SIG-M5 treated with dmso at 0.1 percent for 504 hours (cell line): ENCODE measurements around the gene TNIK.
"Not testable (repeated sequence)": the region's sequence is repeated elsewhere in the genome, so short reads cannot be mapped to it uniquely, and the experiment has no call there.

Source experiments
- DNase-seq: peaks from one replicate; lab custom pipeline; 2025; ENCODE audit not compliant: unreplicated experiment; lab: John Stamatoyannopoulos, UW

The TNIK gene

DNA sequence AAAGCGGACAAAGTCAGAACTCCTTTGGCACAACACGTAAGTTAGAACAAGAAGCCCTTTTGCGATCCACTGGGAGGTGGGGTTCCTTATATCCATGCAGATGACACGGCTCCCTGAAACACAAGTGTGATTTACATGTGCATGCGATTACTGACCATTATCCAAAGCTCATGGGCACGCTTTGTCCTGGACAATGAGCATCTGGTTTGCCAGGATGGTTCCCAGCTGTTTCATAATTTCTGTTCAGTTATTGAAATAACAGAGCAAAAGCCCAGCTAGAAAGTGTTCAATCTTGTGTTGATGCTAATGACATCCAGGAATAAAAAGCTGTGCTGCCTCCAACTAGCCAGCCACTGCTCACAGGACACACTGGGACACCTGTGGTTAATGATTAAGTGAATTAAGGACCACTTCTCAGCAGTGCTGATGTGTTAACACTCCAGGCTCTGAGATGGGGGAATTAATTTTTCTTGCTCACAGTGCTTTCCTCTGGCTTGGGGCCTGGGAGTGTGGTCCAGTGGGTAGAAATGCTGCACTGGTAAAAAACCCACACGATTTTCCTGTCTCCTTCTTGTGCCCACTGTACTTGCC is 310.6 kb downstream of the TNIK start:
- DNase-seq: no peak

DNA sequence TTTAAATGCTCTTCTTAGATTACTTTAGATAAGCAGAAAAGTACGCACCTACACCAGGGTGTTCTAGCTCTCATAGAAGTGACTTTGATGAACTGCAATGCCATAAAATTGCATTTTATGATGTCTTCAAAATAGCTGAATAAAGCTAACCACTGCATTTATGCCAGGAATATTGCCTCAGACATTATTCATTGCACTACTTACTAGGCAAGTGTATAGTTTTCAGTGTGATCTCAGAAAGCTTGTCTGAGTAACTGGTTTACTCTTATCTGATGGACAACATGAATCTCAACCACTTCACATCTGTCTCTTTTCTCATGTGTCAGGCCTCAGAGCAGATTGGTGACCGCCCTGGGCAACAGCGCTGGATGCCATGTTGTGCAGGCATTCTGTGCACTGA is 314.4 kb downstream of the TNIK start:
- no peak for DNase-seq

- no peak for DNase-seq
These were observed 317.2 kb downstream of the TNIK start for GRCh38 chr3:171142985-171143384.

DNA sequence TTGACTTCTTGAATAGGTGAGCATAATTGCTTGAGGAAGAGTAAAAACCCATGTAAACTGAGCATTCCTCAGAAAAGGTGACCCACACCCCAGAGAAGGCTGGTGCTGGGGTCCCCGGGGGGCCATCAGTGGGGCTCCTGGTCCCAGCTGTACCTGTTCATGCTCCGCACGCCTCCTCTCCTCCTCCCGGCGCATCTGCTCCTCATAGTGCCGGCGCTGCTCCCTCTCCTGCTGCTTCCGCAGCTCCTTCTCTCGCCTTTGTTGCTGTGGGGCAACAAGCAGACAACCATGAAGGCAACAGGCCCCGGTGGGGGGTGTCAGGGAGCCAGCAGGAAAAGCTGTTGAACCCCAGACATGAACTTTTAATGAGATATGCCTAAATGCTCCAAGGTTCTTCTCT is 320.0 kb downstream of the TNIK start:
- DNase-seq: no peak

DNA sequence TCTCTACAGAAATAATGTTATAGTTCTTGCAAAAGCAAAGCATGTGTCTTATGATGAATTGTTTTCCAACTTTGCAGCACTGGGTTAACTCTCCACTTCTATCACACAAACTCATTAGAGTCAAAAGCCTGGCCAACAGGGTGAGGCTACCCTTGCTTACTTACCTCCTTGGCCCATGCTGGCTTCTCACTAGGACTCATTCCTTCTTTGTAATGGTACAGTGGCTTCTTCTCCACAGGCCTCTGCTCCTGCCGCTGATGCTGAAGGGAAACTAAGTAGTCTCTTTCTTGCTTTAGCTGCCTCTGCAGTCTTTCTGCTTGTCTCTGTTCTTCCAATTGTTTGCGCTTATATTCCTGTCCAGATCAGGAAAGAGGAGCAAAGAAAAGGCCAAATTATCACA is 322.2 kb downstream of the TNIK start:
- DNase-seq: no peak

GRCh38 chr3:171135549-171135948 is 324.7 kb downstream of the TNIK start:
- DNase-seq: no peak

DNA sequence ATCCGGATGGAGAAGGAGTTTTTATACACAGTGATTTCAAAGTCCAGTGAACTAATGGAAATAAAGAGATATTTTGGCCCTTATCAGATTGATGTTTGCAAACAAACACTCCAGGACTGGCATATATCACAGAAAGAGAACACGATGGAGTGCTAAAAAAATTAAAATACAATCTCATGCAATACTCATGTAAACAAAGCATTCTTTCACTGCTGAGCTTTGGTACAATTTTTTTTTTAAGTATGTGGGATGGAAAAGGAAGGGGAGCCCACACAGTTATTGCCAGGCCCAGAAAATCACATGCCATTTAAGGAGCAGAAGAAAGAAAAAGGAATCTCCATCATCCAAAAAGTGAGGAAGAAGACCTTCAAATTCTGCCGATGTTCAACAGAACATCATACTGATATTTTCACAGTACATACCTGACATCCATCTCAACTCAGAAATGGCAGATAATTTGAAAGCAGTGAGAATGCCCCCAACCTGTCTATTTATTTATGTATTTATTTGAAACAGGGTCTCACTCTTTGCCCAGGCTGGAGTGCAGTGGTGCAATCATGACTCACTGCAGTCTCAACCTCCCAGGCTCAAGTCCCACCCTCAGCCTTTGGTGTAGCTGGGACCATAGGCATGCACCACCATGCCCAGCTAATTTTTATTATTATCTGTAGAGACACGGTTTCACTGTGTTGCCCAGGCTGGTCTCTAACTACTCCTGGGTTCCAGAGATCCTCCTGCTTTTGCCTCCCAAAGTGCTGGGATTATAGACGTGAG is 326.2 kb downstream of the TNIK start:
- no peak for DNase-seq

DNA sequence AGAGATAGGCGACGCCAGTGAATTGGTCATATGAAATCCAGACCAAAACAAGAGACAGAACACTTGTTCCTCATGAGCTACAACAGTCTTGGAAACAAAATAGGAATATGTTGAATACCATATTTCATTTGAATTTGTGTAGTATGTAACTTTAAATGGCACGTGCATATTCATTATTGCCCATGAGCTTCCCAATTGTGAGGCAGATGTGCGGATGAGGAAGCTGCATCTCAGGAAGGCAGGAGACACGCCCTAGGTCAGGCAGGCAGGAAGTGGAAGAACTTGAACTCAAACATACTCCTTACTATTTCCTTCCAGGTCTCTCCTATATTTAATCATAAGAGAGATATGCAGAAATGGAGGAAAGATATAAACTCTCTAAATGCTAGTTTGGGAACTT is 326.9 kb downstream of the TNIK start:
- DNase-seq: no peak

DNA sequence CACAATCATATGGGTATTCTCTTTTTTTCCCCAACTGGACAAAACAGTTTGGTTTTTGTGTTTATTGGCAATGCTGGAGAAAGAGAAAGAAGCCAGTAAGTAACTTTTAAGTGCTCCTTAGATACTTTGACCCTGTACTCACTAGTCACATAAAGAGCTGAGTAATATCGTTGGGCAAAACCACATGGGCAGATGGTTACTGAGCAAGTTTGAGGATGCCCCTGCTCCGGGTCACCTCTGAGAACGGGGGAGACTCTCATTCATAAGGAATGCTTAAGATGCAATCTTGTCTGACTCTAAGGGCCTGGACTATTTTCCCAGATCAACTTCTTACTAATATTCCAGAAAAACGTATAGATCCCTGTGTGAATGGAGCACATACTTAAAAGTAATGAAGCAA is 327.3 kb downstream of the TNIK start:
- DNase-seq: no peak

DNA sequence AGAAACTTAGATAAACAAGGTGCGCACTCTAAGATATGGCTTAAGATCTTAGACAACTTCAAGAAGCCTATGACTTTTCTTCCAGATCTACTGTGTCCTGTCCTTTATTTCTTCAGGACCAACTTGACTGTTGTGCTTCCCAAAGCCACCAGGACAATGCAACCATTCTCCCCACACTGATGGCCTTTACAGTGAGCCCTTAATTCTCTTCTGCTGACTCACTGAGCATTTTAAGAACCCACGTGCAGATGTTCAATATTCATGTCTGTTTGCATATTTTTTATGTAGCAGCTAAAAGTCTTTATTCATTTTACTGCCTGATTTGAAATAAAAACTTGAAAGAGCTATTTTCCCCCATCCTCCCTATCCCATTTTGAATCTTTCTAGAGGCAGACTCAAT is 330.4 kb downstream of the TNIK start:
- DNase-seq: no peak

GRCh38 chr3:171127611-171128010 is 332.6 kb downstream of the TNIK start:
- DNase-seq: no peak

- no peak for DNase-seq
These were observed 333.6 kb downstream of the TNIK start for GRCh38 chr3:171126478-171127209.

DNA sequence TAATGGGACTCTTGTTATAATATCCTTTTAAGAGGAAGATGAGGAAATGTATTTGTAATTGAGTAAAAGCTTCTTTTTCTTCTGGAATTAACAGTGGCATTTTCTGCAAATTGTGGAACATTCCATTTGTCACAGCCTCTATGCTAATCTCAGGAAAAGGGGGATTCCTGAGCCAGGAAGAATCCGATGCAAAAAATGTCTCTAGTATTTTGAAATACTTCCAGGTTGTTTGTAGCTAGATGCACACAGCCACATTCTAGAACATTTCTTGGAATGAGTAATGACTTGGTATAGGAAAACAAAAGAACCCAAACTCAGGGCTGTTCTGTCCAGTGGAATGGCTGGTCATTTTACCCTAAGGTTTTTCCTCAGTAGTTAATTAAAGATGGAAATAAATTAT is 335.2 kb downstream of the TNIK start:
- no peak for DNase-seq

DNA sequence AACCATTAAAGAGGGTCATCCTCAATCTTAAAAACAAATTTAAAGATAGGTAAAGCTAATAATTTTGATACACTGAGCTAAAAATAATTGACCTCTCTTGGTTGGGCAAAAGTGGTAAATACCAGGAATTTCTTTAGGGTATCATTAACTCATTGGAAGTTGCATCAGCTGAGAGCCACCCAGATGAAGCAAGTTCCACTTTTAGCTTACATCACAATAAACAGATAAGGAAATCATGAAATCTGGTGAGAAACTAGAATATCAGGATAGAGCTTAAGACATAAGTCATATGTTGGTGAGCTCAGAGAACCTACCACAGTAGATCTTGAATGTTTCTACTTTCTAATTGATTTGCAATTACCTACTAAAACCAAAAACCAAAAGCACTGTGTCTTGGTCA is 336.3 kb downstream of the TNIK start:
- no peak for DNase-seq

DNA sequence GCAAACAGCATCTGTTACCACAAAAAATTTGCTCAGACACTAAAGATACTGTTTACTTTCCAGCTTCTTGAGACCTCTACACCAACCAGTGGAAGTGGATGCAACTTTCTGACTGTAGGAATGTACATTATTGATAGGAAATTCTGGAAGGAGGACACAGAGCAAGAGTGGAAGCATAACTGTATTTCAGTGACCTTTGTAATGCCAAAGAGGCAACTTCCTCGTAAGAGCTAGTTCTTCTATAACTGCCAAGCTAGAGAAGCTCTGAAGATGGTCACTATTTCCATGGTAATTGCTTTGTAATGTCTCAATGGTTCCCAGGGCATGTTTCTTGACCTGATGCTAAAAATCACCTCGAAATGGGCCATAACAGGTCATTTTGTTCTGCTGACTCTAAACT is 337.3 kb downstream of the TNIK start:
- no peak for DNase-seq

DNA sequence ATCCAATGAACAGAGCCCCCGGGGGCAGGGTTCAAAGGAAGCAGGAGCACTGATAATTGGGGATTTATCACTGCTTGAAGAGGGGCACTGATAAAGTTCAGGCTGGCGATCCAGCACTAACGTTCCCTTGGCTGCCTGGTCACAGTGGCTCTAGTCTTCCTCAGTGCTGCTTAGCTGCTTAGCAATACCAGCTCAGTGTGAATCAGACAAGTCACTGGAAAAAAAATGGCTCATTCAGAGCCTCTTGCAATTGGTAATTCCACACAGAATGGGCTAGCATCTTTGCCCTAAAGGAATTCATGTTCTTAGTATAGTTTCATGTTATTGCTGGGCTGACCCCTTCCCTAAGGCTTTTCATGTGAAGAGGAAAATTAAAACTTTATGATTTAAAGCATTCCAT is 338.0 kb downstream of the TNIK start:
- DNase-seq: no peak

DNA sequence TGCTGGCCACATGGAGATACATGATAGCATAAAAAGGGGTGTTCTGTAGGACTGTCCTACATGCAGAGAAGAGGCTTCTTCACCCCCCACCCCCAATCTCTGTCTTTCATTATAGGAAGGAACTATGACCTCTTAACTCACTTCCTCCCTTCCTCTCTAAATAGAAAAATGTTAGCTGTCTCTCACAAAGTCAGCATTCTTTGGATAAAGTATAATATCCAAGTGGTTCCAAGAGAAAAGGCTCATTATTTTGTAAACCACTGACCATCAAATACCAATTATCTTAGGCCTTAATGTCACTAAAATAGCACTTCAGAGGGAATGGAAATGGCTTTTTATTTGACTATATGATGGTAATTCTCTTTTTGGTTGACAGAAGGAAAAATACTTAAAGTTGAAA is 338.4 kb downstream of the TNIK start:
- DNase-seq: no peak

- not testable (repeated sequence) for DNase-seq
These were observed 340.8 kb downstream of the TNIK start for GRCh38 chr3:171119402-171119801.

DNA sequence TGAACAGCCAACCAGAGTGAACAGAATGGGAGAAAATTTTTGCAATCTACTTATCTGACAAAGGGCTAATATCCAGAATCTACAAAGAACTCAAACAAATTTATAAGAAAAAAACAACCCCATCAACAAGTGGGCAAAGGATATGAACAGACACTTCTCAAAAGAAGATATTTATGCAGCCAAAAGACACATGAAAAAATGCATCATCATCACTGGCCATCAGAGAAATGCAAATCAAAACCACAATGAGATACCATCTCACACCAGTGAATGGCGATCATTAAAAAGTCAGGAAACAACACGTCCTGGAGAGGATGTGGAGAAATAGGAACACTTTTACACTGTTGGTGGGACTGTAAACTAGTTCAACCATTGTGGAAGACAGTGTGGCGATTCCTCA is 341.2 kb downstream of the TNIK start:
- DNase-seq: not testable (repeated sequence)

- no peak for DNase-seq
These were observed 343.3 kb downstream of the TNIK start for GRCh38 chr3:171116824-171117395.

GRCh38 chr3:171116365-171116764 is 343.8 kb downstream of the TNIK start:
- no peak for DNase-seq

- no peak for DNase-seq
These were observed 344.5 kb downstream of the TNIK start for GRCh38 chr3:171115667-171116066.
